ENCODE measurements around the gene HES5.
A peak's percentile ranks its signal among the peaks of the same experiment; 100 is the strongest.

HES5 gene

DNA sequence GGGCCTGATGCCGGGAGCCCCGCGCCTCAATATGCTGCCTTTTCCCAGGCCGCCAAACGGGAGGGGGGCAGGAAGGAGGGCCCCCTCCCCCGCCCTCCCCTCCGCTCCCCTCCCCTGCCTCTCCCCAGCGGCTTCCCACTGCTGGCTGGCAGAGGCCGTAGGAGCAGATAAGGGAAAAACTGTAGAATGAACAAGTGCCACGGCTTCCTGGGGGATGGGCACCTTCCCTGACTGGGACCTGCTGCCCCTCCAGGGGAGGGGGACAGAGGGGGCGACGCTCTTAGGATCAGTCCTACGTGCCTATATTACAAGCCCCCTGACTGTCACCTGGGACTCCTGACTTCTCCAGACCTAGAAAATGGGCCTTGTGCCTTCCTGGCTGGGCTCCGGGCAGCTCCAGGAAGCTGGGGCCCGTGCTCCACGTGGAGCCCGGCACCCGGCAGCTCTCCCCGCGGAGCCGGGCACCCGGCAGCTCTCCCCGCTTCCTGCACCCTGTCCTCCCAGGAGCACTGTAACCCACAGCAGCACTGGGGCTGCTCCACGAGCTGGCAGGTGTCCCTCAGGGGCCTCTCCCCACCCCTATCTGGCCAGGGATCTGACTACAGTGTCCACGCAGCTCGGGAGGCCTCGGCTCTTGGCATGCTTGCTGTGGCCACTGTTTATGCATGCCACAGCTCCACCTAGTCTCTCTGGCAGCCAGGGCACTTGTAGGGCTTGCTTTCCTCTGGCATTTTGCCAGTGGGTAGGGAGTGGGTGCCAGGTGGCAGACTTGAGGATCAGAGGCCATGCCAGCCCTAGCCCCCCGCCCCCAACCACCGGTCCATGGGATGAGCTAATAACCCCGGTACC is 674 bp upstream of the HES5 start:
- no peak for DNase-seq

DNA sequence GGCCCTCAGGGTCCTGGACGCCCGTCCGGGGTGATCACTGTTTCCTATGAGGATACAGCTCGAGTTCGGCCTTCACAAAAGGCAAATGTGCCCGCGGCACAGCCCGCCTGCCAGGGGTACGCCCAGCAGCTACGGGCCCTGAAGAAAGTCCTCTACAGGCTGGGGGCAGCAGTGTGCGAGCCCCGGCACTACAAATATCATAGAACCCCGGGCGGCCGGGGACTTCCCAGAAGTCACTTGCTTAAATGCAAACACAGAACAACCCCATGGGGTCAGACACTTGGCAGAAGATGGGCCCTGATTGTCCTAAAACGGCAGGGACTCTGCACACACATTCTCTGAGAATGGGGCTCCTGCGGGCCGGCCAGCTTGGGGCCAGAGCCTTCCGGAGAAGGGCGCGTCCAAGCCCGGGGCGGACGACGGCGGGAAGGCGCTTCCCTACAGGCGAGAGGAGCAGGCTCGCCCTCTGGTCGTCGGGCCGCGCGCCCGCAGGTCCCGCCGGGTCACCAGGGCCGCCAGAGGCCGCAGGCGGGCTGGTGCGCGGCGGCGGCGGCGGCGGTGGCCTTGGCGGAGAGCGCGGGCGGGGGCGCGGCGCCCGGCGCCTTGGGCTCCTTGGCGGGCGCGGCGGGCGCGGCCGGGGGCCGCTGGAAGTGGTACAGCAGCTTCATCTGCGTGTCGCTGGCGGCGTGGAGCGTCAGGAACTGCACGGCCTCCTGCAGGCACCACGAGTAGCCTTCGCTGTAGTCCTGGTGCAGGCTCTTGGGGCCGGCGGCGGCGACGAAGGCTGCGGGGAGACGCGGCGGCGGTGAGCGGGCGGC is 888 bp downstream of the HES5 start:
- no peak for DNase-seq

GRCh38 chr1:2528611-2528965 is 1.5 kb downstream of the HES5 start:
- no peak for DNase-seq

DNA sequence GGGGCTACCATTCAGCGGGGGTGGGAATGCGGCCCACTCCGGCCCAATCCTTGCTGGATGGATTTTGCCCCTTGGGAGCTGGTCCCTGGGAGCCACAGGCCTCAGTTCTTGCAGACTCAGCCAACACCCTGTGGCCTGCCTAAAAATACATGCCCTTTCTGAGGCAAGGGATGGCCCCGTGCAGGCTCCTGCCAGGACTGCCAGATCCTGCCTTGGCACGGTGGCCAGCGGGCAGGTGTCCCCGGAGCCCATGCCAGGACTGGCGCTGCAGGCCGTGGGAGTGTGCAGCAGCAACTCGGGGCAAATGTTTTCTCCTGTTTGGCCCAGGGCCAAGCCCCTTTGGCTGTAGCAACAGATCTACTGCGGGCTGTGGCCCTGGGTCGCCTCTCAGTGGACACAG is 2.0 kb downstream of the HES5 start:
- no peak for DNase-seq

DNA sequence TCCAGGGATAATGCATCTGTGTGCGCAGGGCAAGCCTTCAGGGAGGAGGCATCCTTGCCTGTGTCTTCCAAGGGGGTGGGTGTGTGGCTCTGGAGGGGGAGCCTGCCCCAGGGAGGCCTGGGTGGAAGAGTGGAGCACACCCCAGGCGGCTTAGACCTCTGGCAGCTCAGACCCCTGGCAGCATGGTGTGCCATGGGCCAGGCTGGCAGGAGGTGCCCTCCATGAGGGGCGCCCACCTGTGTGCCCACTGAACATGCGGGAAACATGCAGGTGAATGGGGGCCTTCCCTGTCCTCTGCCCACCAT is 2.6 kb downstream of the HES5 start:
- DNase-seq = no peak

DNA sequence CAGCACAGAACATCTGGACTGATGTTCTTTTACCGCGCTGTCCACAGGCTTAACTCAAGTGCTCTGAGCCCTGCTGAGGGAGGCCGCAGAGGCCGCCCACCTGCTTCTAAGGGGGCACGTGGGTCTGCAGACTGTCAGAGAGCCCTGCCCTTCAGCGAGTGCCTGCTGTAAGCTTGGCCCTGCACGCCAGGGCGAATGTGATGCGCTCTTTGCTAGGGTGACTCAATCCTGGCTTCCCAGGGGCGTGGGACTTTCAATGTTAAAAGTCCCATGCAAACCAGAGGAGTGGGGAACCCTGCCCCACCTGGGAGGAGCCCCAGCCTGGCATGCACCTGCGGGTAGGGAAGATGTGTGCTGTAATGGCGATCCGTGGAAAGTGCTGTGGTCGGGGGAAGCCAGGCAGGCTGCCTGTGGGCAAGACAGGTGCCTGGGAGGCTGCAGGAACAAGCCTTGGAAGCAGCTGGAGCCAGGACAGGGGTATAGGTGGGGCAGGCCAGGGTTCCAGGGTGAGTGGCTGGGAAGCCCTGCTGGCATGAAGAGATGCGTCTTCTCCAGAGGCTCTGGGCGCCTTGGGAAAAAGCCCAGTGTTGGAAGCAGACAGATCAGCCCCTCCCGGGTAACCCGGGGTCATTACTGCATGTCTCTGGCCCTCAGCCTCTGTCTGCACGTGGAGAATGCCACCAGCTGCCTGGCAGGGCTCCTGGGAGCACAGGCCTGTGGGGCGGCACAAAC is 3.1 kb downstream of the HES5 start:
- peak; percentile 16 for DNase-seq

DNA sequence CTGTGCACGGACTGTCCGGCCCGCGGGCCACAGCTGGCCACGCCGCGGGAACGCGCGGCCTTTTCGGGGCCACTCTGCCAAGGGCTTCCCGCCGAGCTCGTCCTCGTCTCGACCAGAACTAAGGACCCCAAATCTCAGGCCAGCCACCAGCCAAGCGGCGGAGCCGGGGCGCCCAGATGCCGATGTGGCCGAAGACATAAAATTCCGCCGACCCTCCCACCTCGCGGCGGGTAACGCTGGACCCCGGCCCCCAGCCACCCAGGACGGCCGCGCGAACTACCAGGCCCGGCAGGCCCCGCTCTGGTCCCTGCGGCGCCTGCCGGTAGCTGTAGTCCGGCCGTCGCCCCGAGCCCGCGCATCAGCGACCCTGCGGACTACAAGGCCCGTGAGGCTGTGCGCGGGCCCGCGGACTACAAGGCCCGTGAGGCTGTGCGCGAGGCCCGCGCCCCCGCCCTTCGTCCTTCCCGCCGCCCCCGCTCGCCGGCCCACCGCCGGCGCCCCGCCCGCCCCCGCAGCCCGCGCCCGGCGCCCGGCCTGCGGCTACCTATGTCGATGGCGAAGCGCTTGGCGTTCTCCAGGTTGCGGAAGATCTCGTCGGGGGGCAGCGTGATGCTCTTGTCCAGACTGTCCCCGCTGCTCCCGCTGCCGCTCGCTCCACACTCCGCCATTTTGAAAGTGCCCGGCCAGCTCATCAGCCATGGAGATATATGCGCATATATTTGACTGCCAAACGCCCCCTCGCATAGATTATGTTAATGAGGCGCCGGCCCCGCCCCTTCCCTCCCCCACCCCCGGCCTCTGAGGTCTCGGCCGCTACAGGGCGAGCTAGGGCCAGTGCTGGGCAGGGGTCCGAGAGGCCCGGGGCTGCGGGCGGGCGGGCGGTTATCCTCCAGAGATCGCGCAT is 3.9 kb downstream of the HES5 start, which contains the start of gene PANK4:
Gene PANK4 (minus strand): TSS at position 677 of the 904 bp plus-strand sequence. CDS start 9 bp downstream, at position 668.
- DNase-seq = peak; percentile 90

- no peak for DNase-seq
These were observed 4.5 kb downstream of the HES5 start for GRCh38 chr1:2525572-2525919.

DNA sequence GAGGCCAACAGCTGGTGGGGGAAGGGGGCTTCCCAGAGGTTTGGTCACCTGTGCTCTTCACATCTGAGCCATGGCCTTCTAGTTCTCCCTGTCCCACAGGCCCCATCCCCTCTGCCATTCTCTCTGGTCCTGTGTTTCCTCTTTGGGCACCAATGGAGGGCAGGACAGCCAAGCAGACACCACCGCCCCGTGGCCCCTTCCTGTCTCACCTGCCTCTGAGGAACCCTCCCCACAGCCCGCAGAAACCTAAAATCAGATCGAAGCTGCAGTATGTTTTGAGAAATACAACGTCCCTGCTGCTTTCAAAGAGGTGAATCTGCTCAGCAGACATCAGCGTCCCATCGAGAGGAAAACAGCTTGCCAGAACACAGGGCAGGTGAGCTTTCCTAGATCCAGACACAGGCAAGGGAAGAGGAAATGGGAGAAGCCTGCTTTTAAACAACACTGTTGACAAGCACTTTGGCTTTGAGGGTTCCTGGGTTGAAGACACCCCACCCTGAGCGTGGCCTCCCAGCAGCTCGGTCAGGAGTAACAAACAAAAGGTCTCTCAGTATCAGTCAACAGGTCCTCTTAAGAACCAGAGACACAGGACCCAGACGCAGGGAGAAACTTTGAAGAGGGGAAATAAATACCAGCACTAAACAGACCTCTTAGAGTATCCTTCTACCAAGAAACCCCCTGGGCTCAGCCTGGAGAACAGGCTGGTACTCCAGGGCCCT is 6.0 kb downstream of the HES5 start:
- DNase-seq = no peak

- DNase-seq = no peak
These were observed 6.7 kb downstream of the HES5 start for GRCh38 chr1:2523191-2523890.

DNA sequence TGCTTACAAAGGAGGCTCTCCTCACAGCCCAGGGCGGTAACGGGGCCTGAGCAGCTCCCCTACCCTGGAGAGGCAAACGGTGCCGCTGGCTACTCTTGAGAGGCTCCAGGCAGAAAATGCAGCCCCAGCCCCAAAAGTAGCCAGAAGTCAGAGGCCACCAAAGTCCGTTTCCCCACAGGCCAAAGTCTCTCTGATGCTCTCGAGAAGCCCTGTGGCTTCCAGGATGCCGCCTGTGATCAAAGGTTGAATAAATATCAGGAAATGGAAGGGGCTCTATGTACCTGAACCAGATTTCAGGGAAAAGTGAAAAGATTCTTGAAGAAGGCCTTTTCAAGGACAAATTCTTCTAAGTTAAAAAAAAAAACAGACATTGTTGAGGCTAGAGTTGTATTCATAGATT is 7.8 kb downstream of the HES5 start:
- DNase-seq = no peak

DNA sequence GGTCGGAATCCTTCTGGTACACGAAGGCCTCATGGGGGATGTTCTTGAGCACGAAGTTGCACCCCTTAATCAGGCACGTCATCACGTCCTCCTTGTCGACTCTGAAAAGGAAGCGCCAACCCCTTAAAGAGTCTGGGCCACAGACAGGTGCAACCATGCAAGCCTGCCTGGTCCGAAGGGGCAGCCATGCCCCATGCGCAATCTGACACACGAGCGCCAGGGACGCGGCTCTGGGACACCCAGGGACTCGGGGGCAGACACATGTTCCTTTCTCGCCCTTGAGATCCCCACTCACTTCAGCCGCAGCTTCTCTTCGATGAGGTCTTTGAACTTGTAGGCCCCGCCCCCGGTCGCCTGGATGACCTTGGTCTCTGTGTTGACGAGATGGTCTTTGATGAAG is 9.3 kb downstream of the HES5 start:
- no peak for DNase-seq

DNA sequence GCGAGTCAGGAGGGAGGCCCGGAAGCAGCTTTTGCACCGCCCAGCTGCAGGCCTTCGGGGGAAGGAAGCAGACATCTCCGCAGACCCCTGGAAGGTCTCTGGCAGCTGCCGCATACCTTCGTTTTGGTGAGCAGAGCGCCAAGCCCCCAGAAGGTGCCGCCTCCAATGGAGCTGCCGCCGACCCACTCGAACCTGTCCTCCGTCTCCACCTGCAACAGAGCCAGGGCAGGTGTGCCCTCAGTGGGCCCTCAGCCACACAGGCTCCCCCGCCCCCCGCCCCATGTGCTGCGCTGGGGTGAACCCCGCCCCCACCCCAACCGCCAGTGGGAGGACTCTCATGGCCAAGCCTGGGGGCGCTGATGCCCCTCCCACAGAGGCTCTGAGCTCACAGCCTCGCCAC is 9.9 kb downstream of the HES5 start:
- DNase-seq = no peak

DNA sequence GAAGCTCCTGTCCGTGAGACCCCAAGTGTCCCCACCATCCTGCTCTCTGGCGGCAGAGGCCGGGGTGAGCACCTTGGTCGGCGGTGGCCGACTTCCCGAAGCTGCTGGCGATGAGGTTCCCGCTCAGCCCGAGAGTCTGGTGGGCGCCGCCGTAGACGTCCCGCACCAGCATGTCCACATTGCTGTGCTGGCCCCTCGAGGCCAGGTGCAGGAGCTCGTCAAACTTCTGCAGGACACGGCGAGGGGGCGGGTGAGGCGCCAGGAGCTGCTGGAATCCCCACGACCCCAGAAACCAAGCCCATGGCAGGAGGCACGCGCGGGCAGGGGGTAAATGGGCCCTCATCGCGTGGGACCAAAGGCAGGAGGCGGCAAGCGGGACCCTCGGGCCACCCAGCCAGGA is 10.3 kb downstream of the HES5 start:
- no peak for DNase-seq

- no peak for DNase-seq
These were observed 10.9 kb downstream of the HES5 start for GRCh38 chr1:2519029-2519685.

DNA sequence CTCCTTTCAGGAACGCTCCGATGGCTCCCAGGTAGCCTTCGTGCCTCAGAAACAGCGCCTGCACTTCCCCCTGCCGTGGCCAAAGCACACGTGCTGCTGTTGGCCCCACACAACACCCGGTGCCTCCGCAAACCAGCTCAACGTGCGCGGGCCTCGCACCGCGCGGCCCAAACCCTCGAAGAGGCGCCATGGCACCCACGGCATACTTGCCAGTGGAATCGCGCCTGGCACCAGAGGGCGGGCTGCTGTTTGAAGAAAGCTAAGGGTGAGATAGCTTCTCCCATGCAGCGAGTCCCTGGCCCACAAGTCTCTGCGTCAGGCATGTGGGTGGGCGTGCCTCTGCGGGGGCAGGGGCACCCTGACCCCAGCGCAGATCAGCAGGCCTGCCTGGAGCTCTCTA is 11.5 kb downstream of the HES5 start:
- DNase-seq = no peak

DNA sequence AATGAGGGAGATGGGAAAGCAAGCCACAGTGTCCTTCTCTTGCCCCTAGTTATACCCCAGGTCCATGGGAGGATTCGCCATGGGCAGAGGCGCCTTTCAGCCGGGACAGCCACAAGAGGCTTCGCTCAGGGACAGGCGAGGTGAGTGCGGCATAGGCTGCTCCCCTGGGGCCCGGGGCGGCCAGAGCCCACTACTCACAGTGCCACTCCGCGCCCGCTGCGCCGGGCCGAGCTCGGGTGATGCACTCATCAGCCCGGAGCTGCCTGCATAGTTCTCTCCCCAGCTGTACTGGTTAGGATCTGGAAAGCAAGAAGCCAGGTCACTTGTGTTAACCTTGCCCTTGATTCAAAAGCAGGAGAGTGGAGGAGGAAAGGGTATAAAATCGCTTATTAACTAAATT is 12.1 kb downstream of the HES5 start:
- DNase-seq = no peak

GRCh38 chr1:2516946-2517345 is 13.1 kb downstream of the HES5 start:
- DNase-seq = no peak

DNA sequence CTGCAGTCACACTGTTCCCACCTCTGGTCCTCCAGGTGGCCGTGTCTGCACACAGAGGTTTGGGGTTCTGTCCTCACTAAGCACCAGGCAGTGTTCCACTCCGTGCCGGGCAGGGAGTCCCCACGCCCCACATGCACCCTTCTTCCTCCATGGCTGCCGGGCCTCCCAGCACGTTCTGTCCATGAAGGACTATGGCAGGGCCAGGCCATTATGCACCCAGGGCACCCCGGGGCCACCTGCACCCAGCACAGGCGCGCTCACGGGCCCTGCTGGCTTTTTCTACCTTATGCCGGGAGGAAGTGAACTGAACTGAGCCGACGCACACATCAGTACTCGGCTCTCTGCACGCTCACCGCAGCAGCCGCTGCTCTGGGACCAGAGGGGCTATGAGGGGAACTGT is 13.9 kb downstream of the HES5 start:
- no peak for DNase-seq

DNA sequence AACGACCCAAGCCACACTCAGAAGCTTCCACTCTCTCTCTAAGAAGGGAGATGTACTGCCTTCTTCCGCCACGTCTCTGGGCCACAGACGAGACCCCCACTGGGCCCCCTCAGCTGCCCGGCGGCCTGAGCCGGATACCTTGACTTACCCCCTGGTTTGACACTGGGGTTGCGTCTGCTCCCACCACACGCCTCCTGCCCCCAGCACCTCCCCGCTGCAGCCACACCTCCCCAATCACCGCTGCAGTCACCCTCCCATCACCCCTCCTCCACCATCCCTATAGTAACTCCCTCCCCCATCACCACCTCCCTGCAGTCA is 14.3 kb downstream of the HES5 start:
- no peak for DNase-seq
